Suprapubic skin (tissue), 4 donors: ENCODE results near the gene LY6G6D.

ENCODE experiments used
- EP300 ChIP-seq: sonication (generic); formaldehyde crosslinking; IDR thresholded peaks from one replicate; pipeline ENCODE4 v1.6.1; 2017; ENCODE audit warnings: antibody characterized with exemption
- POLR2A ChIP-seq, 2 donors: fragments of 450-650 bp; IDR thresholded peaks; one replicate each; pipeline ENCODE4 v1.6.1; 2017; ENCODE audit warnings: antibody characterized with exemption in 2 of 2, mild to moderate bottlenecking in 2 of 2, moderate library complexity in 2 of 2
- POLR2AphosphoS5 ChIP-seq, 3 donors: sonication (generic); formaldehyde crosslinking; IDR thresholded peaks; one replicate each; pipeline ENCODE4 v1.6.1; 2017; ENCODE audit warnings: antibody characterized with exemption in 3 of 3
- TF ChIP-seq, protein P1 (sequence below), 2 donors: fragments of 200-600 bp in 1 of 2; fragments of 450-650 bp in 1 of 2; sonication (generic) in 1 of 2; IDR thresholded peaks; one replicate each; pipeline ENCODE4 v1.5.1; 2016 to 2019; ENCODE audit warnings: antibody characterized with exemption in 2 of 2, mild to moderate bottlenecking in 1 of 2, moderate library complexity in 1 of 2

DNA sequence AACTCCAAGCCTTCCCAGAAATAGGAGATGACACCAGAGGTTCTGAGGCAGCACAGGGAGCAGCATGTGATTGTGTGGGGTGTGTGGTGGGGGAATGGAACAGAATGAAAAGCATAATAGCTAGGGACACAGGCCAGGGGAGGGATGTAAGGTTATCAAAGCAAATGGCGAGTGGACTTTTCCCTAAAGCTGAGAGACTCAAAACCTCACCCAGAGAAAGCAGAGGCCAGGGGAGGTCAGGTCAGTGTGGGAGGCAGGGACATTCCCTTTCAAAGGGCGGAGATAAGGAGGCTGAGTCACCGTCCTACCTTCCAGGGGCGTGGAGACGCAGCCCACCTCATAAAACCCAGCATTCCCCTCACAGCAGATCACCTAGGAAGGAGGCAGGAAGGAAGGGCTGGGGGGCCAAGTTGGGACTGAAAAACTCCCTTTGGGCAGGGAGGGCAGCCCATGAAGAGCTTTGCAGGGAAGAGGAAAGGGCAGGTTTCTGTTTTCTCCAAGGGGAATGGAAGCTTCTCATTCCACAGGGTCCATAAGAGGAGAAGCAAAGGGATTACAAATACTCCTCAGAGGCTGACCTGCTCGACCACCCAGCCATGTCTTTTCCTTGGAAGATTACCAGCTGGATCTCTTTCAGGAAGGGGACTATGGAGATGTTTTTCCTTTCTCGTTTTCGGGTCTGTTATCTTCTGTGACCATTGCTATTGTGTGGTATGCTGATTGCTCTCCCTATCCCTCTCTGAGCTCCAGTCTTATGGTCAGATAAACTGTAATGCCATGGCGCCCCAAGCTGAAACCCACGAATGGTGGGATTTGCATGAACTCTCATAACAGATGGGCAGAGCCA, 24.7 kb upstream of the LY6G6D start:
- TF ChIP-seq POLR2AphosphoS5 (IDR thresholded peaks at IDR 0.05), result no peak
- TF ChIP-seq, protein P1, sequence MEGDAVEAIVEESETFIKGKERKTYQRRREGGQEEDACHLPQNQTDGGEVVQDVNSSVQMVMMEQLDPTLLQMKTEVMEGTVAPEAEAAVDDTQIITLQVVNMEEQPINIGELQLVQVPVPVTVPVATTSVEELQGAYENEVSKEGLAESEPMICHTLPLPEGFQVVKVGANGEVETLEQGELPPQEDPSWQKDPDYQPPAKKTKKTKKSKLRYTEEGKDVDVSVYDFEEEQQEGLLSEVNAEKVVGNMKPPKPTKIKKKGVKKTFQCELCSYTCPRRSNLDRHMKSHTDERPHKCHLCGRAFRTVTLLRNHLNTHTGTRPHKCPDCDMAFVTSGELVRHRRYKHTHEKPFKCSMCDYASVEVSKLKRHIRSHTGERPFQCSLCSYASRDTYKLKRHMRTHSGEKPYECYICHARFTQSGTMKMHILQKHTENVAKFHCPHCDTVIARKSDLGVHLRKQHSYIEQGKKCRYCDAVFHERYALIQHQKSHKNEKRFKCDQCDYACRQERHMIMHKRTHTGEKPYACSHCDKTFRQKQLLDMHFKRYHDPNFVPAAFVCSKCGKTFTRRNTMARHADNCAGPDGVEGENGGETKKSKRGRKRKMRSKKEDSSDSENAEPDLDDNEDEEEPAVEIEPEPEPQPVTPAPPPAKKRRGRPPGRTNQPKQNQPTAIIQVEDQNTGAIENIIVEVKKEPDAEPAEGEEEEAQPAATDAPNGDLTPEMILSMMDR (IDR thresholded peaks at IDR 0.05), result no peak
- no peak for TF ChIP-seq POLR2A (IDR thresholded peaks at IDR 0.05)
- no peak for TF ChIP-seq EP300
